Calu3 (cell line): ENCODE results near the gene CCL13. TPM values are rescaled to one million over a fixed set of nuclear protein-coding genes. Genes with fewer than 3 reads are reported as not detected.

Source experiments
- BruUV-seq: library from RNA; stranded (reverse); fragments of 400-500 nt; replicated peaks from 2 replicates; lab custom pipeline; 2021; lab: Mats Ljungman, UMichigan
- CTCF ChIA-PET: fragments of 300-600 bp; sonication (Branson Sonifier 250); formaldehyde crosslinking; loops from one replicate; lab custom pipeline; 2022; ENCODE audit warnings: antibody characterized with exemption; lab: Charles Lee
- DNase-seq: peaks from one replicate; pipeline ENCODE4 v3.0.0; 2022
- H3K27ac Mint-ChIP-seq: one replicate; pipeline ENCODE4 v1.8.0; 2022; ENCODE audit warnings: mixed read lengths; ENCODE audit not compliant: unreplicated experiment
- H3K27me3 Mint-ChIP-seq: one replicate; pipeline ENCODE4 v1.8.0; 2022; ENCODE audit warnings: mixed read lengths; ENCODE audit not compliant: unreplicated experiment
- H3K36me3 Mint-ChIP-seq: one replicate; pipeline ENCODE4 v1.8.0; 2022; ENCODE audit warnings: mild to moderate bottlenecking, moderate library complexity, mixed read lengths; ENCODE audit not compliant: insufficient read depth, unreplicated experiment
- H3K4me1 Mint-ChIP-seq: one replicate; pipeline ENCODE4 v1.8.0; 2022; ENCODE audit warnings: mild to moderate bottlenecking, low read depth, mixed read lengths; ENCODE audit not compliant: unreplicated experiment
- H3K4me3 Mint-ChIP-seq: one replicate; pipeline ENCODE4 v1.8.0; 2022; ENCODE audit warnings: mild to moderate bottlenecking, low read depth, moderate library complexity, mixed read lengths; ENCODE audit not compliant: unreplicated experiment
- H3K9me3 Mint-ChIP-seq: one replicate; pipeline ENCODE4 v1.8.0; 2022; ENCODE audit warnings: low read depth, mixed read lengths; ENCODE audit not compliant: unreplicated experiment
- intact Hi-C: fragments of 100-400 bp; cut with micrococcal nuclease; formaldehyde crosslinking; loops from one replicate; pipeline ENCODE4 v1.10.0; 2022; ENCODE audit not compliant: unreplicated experiment
- total RNA-seq: library from RNA; stranded (reverse); gene quantifications from 2 replicates; pipeline ENCODE4 v1.2.3, GENCODE V29; 2022
- TF ChIP-seq, protein P1 (sequence below): fragments of 200-600 bp; IDR thresholded peaks from one replicate; pipeline ENCODE4 v1.8.0; 2022; ENCODE audit warnings: antibody characterized with exemption; ENCODE audit not compliant: unreplicated experiment

Gene CCL13
- total RNA-seq, 1 experiment from 2014 or later, result not detected

DNA sequence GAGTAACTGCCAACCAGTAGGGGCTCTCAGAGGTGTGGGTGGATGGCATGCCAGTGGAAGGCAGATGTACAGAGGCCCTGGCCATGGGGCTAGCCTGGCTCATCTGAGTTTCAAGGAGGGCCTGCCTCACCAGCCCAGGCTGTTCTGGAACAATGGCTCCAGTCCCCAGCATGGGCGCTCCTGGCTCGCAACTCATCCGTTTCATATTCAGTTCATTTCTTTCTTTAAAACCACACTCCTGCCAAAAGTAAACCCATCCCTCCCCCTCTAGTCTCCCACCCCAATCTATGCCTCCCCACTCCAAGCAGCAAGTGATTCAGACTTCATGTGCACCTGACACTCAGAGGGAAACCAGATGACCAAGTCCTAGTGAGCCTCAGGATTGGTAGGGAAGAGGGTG lies 2.4 kb downstream of the CCL13 start:
- intact Hi-C loops, result no loop called here
- Mint-ChIP-seq H3K4me3 (no peak overlapping the region), H3K36me3 (no peaks in the 10 kb centered on the region), H3K9me3 (no peaks in the 10 kb centered on the region), H3K27ac (no peak overlapping the region), H3K4me1 (no peaks in the 10 kb centered on the region), H3K27me3 (peaks cover 74% of the 10 kb centered on the region)
- BruUV-seq, result no TSS peak
- CTCF ChIA-PET, result interaction anchor here (0.6 to 4.0 kb wide), 2 partner anchors 157 to 166 kb away, joined by 3 to 95 read pairs; no protein-coding TSS in a partner anchor
- DNase-seq, result no peak
- TF ChIP-seq, protein P1, sequence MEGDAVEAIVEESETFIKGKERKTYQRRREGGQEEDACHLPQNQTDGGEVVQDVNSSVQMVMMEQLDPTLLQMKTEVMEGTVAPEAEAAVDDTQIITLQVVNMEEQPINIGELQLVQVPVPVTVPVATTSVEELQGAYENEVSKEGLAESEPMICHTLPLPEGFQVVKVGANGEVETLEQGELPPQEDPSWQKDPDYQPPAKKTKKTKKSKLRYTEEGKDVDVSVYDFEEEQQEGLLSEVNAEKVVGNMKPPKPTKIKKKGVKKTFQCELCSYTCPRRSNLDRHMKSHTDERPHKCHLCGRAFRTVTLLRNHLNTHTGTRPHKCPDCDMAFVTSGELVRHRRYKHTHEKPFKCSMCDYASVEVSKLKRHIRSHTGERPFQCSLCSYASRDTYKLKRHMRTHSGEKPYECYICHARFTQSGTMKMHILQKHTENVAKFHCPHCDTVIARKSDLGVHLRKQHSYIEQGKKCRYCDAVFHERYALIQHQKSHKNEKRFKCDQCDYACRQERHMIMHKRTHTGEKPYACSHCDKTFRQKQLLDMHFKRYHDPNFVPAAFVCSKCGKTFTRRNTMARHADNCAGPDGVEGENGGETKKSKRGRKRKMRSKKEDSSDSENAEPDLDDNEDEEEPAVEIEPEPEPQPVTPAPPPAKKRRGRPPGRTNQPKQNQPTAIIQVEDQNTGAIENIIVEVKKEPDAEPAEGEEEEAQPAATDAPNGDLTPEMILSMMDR, result no peak

DNA sequence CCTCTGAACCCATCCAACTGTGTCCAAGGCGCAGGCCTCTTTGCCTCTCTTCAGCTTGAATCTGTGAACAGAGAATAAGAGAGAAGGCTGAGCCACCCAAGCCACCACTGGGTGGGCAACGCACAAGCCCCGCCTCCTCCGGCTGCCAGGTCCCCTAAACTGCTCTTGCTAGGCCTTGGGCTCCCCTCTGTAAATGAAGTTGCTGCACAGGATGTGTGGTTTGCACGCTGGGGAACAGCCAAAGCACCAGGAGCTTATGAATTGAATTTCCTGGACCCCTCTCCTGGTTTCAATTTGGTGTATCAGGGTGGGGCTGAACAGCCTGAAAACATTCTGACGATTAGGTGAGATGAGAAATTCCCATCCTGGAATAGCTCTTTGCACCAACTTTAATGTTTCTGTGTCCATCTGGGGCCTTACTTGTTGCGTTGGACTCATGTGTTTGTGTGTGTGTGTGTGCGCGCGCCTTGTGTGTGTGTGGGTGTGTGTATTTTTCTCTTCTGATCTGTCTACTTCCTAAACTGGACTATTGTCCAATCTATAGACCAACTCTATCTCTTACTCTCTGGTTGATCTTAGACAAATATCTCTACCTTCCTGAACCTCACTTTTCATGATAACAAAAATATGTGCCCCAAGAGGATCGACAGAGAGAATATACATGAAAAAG lies 4.5 kb downstream of the CCL13 start:
- intact Hi-C loops, result loop anchor here (1.0 to 5.0 kb wide), 3 partner anchors 160 to 278 kb away; no protein-coding TSS in a partner anchor
- H3K27ac Mint-ChIP-seq, result no peak overlapping the region
- TF ChIP-seq, protein P1, result no peak
- no peaks in the 10 kb centered on the region for H3K9me3 Mint-ChIP-seq
- CTCF ChIA-PET, result interaction anchor here (0.6 to 4.0 kb wide), 12 partner anchors 10 to 189 kb away, joined by 3 to 95 read pairs (median 4); no protein-coding TSS in a partner anchor
- H3K4me1 Mint-ChIP-seq, result no peaks in the 10 kb centered on the region
- H3K4me3 Mint-ChIP-seq, result no peak overlapping the region
- no peak for DNase-seq
- no TSS peak for BruUV-seq
- peaks cover 87% of the 10 kb centered on the region for H3K27me3 Mint-ChIP-seq
- H3K36me3 Mint-ChIP-seq, result no peaks in the 10 kb centered on the region

DNA sequence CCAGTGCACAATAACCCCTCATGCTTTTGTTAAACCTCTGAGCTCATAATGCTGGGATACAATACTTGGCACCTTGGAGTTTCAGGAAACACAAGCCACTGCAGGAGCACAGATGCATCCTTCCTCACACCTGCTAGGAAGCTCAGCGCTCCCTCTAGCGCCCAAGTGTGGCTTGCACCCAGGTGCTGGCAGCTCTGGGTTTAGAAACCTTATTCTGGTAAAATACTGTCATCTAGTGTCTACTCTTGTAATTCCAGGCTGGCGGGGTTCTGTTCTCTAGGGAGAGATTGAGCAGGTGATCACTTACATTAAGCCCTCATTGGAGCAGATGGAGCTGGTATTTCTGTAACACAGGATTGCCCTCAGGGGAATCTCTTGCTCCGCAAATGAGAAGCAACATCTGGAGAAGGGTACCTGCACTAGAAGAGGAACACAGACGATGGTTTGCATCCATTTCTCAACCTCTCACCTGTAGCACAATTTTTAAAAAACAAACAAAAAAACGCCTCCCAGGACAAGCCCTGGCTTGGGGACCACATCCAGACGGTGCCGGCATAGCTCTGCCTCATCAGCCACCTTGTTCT lies 5.3 kb downstream of the CCL13 start:
- CTCF ChIA-PET, result interaction anchor here (0.6 to 4.0 kb wide), 17 partner anchors 9 to 215 kb away, joined by 3 to 95 read pairs (median 4); no protein-coding TSS in a partner anchor
- intact Hi-C loops, result loop anchor here (1.0 to 5.0 kb wide), 3 partner anchors 161 to 279 kb away; no protein-coding TSS in a partner anchor
- Mint-ChIP-seq H3K27ac (no peak overlapping the region), H3K4me1 (no peaks in the 10 kb centered on the region), H3K27me3 (peaks cover 83% of the 10 kb centered on the region), H3K36me3 (no peaks in the 10 kb centered on the region), H3K4me3 (no peak overlapping the region), H3K9me3 (no peaks in the 10 kb centered on the region)
- BruUV-seq, result no TSS peak
- peak; percentile 91 for DNase-seq
- TF ChIP-seq, protein P1, result peak; percentile 84

DNA sequence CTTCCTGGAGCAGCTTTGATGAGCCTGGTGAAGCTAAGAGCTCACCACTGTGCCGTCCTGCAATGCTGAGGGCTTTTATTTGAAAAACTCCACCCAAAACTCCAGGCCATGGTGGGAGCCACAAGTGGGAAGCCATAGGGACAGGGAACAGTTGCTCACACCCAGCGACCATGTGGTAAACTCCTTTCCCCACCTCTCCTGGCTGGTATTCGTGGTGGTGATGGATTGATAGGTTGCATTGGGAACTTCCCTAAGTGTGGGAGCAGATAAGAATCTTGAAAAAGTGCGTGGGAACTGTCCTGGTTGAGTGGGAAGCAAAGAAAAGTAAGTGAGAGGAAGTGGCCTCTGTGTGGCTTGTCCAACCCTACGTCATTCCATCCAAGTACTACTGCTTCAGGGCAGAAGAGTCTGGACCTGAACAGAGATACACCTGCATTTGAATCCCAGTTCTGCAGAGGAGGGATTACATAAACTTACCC lies 6.9 kb downstream of the CCL13 start, which contains the start of gene CCL1:
TSS of gene CCL1 (minus strand) at position 51 of the 479 bp plus-strand sequence. CDS start 72 bp downstream, outside the sequence.
- TF ChIP-seq, protein P1, result no peak
- CTCF ChIA-PET, result no interaction called here
- Mint-ChIP-seq H3K4me1 (no peaks in the 10 kb centered on the region), H3K9me3 (no peaks in the 10 kb centered on the region), H3K27me3 (peaks cover 67% of the 10 kb centered on the region), H3K36me3 (no peaks in the 10 kb centered on the region), H3K4me3 (no peak within 1 kb of the TSS), H3K27ac (no peak within 1 kb of the TSS)
- intact Hi-C loops, result loop anchor here (5.0 kb wide), 1 partner anchor 281 kb away; no protein-coding TSS in a partner anchor
- BruUV-seq, result no TSS peak
- DNase-seq, result no peak
